HEK293T (cell line): ENCODE results near the gene MAN1C1.

ENCODE experiments used
- CTCF ChIA-PET: fragments of 350-600 bp; formaldehyde crosslinking; extraction: SDS; loops from one replicate; lab custom pipeline; 2021; ENCODE audit warnings: antibody characterized with exemption, inconsistent platforms; lab: Yijun Ruan, JAX
- POLR2A ChIA-PET: fragments of 350-600 bp; formaldehyde crosslinking; extraction: SDS; loops from one replicate; lab custom pipeline; 2020; ENCODE audit warnings: antibody characterized with exemption, inconsistent platforms; lab: Yijun Ruan, JAX
- DNase-seq: peaks from one replicate; pipeline ENCODE4 v3.0.0; 2012; ENCODE audit warnings: mixed read lengths; ENCODE audit errors: extremely low spot score
- ARNT ChIP-seq: fragments of 450-650 bp; IDR thresholded peaks from 2 replicates; pipeline ENCODE4 v1.6.1; 2017; ENCODE audit warnings: mild to moderate bottlenecking
- BHLHE40 ChIP-seq: fragments of 450-650 bp; IDR thresholded peaks from 2 replicates; pipeline ENCODE4 v1.6.1; 2016; ENCODE audit warnings: mild to moderate bottlenecking, moderate library complexity, borderline replicate concordance
- CTBP1 ChIP-seq: fragments of 450-650 bp; IDR thresholded peaks from 2 replicates; pipeline ENCODE4 v1.6.1; 2016; ENCODE audit warnings: borderline replicate concordance
- ELF4 ChIP-seq: fragments of 450-650 bp; IDR thresholded peaks from 2 replicates; pipeline ENCODE4 v1.6.1; 2017; ENCODE audit warnings: antibody characterized with exemption
- FOXA1 ChIP-seq: fragments of 450-650 bp; IDR thresholded peaks from 2 replicates; pipeline ENCODE4 v1.6.1; 2016; ENCODE audit warnings: mild to moderate bottlenecking
- FOXK2 ChIP-seq: fragments of 450-650 bp; IDR thresholded peaks from 2 replicates; pipeline ENCODE4 v1.6.1; 2016; ENCODE audit warnings: mild to moderate bottlenecking
- FOXM1 ChIP-seq: fragments of 450-650 bp; IDR thresholded peaks from 2 replicates; pipeline ENCODE4 v1.6.1; 2017; ENCODE audit warnings: mild to moderate bottlenecking, borderline replicate concordance
- HDGF ChIP-seq: fragments of 450-650 bp; IDR thresholded peaks from 2 replicates; pipeline ENCODE4 v1.6.1; 2017; ENCODE audit warnings: antibody characterized with exemption, borderline replicate concordance
- L3MBTL2 ChIP-seq: fragments of 450-650 bp; conservative IDR thresholded peaks from 2 replicates; pipeline ENCODE4 v1.6.1; 2016; ENCODE audit warnings: mild to moderate bottlenecking
- LEF1 ChIP-seq: fragments of 450-650 bp; IDR thresholded peaks from 2 replicates; pipeline ENCODE4 v1.6.1; 2017; ENCODE audit warnings: mild to moderate bottlenecking, borderline replicate concordance
- NFRKB ChIP-seq: fragments of 450-650 bp; IDR thresholded peaks from 2 replicates; pipeline ENCODE4 v1.6.1; 2016; ENCODE audit warnings: mild to moderate bottlenecking, moderate library complexity
- PKNOX1 ChIP-seq: fragments of 450-650 bp; IDR thresholded peaks from 2 replicates; pipeline ENCODE4 v1.6.1; 2016
- SP1 ChIP-seq: fragments of 450-650 bp; IDR thresholded peaks from 2 replicates; pipeline ENCODE4 v1.6.1; 2017
- SUZ12 ChIP-seq: fragments of 450-650 bp; IDR thresholded peaks from 2 replicates; pipeline ENCODE4 v1.6.1; 2016; ENCODE audit warnings: mild to moderate bottlenecking
- TARDBP ChIP-seq: fragments of 450-650 bp; IDR thresholded peaks from 2 replicates; pipeline ENCODE4 v1.6.1; 2016
- ZNF384 ChIP-seq: fragments of 450-650 bp; IDR thresholded peaks from 2 replicates; pipeline ENCODE4 v1.6.1; 2016

MAN1C1 gene

GRCh38 chr1:25744140-25744581, 127.6 kb downstream of the MAN1C1 start:
- TF ChIP-seq CTBP1 (no peak), ELF4 (no peak), NFRKB (no peak), FOXK2 (no peak), ZNF384 (no peak), SP1 (no peak), HDGF (no peak), PKNOX1 (no peak), L3MBTL2 (no peak), BHLHE40 (no peak), FOXM1 (no peak), SUZ12 (no peak), TARDBP (no peak), ARNT (no peak), FOXA1 (no peak), LEF1 (no peak)
- ChIA-PET POLR2A (no interaction called here), CTCF (no interaction called here)
- DNase-seq = peak; percentile 40

DNA sequence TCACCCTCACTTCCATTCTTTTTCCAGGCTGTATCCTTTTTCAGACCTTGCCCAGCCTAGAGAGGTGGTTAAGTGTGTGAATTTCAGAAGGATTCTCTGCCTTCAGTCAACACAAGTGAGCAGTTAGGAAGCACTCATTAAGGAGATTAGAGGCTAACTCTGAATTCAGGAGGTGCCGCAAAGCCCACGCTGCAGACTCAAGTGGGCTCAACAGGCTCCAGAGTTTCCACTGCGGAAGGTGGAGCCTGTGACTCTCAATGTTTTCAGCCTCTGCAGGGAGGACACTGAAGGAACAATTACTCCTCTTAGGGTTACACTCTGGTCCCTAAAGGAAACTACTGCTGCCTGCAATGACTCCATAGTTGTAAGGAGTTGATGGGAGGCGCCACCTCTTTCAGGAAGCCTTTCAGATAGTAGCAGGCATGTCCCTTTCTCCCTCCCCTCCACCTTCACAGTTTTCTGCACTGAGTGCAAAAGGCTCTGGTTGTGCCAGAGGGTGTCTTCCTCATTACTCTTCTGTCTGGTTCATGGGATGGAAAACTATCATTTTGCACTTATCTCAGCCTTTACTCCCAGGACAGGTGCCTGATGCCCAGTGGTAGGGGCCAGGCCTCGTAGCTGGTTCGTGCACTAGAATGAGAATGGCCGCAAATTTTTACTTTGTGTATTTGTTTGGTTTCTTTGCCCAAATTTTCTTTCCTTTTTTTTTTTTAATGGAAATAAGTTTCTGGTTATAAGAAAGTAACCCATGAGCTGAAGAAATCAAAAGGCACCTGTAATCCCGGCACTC, 128.2 kb downstream of the MAN1C1 start:
- ChIA-PET POLR2A (interaction anchor here (0.6 kb wide), 1 partner anchor 50 kb away, joined by 3 read pairs; no protein-coding TSS in a partner anchor), CTCF (no interaction called here)
- no peak for DNase-seq

DNA sequence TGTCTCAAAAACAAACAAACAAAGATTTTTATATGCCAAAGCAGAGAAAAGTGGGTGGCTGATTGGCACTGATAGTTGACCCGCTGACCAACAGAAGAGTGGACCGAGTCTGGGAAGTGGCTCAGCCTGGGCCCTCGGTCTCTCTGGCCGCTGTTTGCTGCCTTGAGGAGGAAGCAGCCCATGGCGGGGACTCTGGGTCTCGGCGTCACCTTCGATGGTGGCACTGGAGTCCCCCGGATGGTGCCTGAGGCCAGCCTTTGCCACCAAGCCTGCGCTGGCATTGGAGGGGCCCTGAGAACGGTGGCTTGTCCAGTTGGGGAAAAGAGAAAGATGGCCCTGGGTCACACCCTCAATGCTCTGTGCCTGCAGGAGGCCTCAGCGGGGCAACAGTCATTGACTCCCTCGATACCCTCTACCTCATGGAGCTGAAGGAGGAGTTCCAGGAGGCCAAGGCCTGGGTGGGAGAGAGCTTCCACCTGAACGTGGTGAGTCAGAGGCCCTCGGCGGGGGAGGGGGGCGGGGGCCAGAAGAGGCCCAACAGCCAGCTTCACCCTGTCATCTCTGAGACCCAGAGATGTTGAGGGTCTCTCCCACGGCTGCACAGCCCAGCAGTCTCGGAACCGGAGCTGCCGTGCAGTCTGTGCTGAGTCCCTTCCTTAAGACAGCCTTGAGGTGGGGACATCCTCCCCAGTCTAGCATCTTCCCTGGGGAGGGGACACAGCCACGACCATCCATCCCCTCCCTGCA, 129.9 kb downstream of the MAN1C1 start:
- no peak for DNase-seq
- ChIA-PET POLR2A (interaction anchor here (0.5 kb wide), 1 partner anchor 318 kb away, joined by 3 read pairs; no protein-coding TSS in a partner anchor), CTCF (interaction anchor here (0.6 kb wide), 1 partner anchor 50 kb away, joined by 3 read pairs; no protein-coding TSS in a partner anchor)
- TF ChIP-seq BHLHE40 (no peak), CTBP1 (no peak)

More for the DNA sequence above, 128.2 kb downstream of the MAN1C1 start:
- TF ChIP-seq L3MBTL2 (no peak), TARDBP (no peak), PKNOX1 (no peak), FOXM1 (no peak), ELF4 (no peak), ZNF384 (no peak), NFRKB (no peak), SUZ12 (no peak), BHLHE40 (no peak), SP1 (no peak), FOXK2 (no peak), FOXA1 (no peak), HDGF (no peak), CTBP1 (no peak), ARNT (no peak), LEF1 (no peak)

DNA sequence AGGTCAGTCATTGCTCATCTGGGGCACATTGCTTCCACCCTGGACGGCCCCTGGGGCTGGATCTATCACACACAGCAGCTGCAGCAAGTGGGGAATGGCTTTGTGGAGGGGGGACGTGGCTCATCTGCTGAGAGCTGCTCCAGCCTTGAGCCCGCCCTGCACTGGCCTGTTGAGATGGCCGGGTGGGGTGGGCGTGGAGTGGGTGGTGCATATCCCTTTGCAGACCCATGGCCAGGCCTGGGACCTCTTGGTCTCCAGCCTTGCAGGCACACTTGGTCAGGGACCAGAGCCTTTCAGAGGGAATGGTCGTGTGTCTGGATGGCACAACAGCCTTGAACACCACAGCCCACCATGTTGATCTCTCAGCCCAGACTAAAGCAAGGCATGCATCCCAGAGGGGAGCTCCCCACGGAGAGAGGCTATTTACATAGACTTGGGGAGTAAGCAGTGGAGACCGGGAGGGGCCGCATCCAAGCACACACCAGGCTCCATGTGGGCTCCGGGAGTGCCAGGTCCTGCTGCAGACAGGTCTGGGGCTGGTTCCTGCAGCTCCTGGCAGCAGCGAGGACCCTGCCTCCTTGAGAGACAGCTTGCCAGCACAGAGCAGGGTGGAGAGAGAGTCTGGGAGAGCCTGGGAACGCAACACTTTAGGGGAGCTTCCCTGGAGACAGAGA, 130.6 kb downstream of the MAN1C1 start:
- CTCF ChIA-PET = no interaction called here
- TF ChIP-seq NFRKB (no peak), TARDBP (no peak), ARNT (no peak)
- no peak for DNase-seq
- POLR2A ChIA-PET = interaction anchor here (0.8 kb wide), 1 partner anchor 12 kb away, joined by 3 read pairs; no protein-coding TSS in a partner anchor

- CTCF ChIA-PET = no interaction called here
- DNase-seq = no peak
- no peak for TF ChIP-seq L3MBTL2
- no peak for TF ChIP-seq CTBP1
- POLR2A ChIA-PET = no interaction called here
Measured at GRCh38 chr1:25748531-25749205, 132.1 kb downstream of the MAN1C1 start.

- ChIA-PET CTCF (no interaction called here), POLR2A (no interaction called here)
- no peak for DNase-seq
- TF ChIP-seq LEF1 = no peak
- no peak for TF ChIP-seq FOXA1
- TF ChIP-seq HDGF = no peak
- no peak for TF ChIP-seq FOXK2
- no peak for TF ChIP-seq BHLHE40
- TF ChIP-seq ZNF384 = no peak
- TF ChIP-seq SUZ12 = no peak
- TF ChIP-seq PKNOX1 = no peak
- TF ChIP-seq NFRKB = no peak
- TF ChIP-seq FOXM1 = no peak
- TF ChIP-seq CTBP1 = no peak
Measured at GRCh38 chr1:25750923-25751605, 134.5 kb downstream of the MAN1C1 start.
